ENCODE data around the gene USP2. TPM values are rescaled to one million over a fixed set of nuclear protein-coding genes. Genes with fewer than 3 reads are reported as not detected.

USP2 gene
- total RNA-seq, 2 donors from 2014 or later = 0.66 to 1.3 TPM

- no peaks in the 10 kb centered on the region for H3K36me3 Mint-ChIP-seq
- ATAC-seq = no peak
- H3K27ac Mint-ChIP-seq = no peak overlapping the region
- DNase-seq (ENCODE audit: low spot score in 2 of 2) = peak in 1 of 2 donors; percentile 50
- H3K9me3 Mint-ChIP-seq = no peaks in the 10 kb centered on the region
These were observed 8.2 kb downstream of the USP2 start for GRCh38 chr11:119373059-119373920.

DNA sequence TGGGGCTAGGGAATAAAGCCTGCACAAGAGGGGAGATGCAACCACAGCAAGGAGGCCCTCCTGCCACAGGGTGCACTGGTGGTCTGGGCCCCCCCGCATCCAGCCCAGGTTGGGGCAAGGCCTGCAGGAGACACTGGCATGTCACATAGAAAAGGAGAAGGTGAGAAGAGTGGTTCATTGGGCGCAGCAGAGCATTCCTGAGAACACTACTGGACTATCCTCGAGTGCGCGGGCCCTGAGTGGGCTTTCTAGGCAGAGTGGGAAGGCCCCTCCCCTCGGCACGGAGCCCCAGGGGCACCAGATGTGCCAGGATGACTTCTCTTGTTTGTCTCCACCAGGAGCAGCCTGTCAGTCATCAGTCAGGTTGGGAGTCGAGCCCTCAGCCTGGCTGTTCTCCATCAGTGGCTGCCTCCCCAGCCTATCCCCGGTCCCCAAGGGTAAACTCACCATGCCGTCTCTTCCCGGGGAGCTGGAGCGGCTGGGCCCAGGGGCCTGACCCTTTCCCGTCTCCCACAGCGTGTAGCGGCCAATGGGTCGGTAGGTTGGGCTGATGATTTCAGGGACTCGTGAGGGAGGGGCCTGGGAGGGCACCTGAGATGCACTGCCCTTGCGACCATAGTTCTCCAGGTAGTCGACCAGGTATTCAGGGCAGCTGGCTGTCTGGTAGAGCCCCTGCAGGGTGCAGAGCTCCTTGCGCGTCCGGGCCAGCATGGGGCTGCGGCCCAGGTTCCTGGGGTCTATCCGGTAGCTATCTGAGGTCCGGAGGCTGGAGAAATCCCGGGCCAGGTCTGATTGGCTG, 9.0 kb downstream of the USP2 start:
- no peaks in the 10 kb centered on the region for H3K9me3 Mint-ChIP-seq
- no peak overlapping the region for H3K27ac Mint-ChIP-seq
- H3K36me3 Mint-ChIP-seq = no peaks in the 10 kb centered on the region
- DNase-seq (ENCODE audit: low spot score in 2 of 2) = peak in 1 of 2 donors; percentile 42
- no peak for ATAC-seq

DNA sequence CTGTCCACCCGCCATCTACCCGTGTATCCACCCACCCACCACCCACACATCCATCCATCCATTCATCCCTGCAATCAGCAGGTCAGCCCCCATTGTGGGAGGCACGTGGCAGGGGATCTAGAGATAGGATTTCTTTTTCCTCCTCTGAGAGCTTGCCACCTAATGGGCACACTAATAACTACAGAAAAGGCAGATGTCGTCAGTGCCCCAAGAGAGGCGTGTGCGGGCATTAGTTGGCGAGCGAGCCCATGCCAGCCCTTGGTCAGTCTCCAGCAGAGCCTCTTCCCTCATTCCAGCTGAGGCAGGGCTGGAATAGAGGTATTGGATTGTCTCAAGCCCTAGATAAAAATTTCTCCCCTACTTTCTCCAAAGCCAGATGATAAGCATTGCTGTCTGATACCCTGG, 9.7 kb downstream of the USP2 start:
- ATAC-seq = no peak
- no peak overlapping the region for H3K27ac Mint-ChIP-seq

GRCh38 chr11:119371067-119371601, 10.4 kb downstream of the USP2 start:
- Mint-ChIP-seq H3K27ac (no peak overlapping the region), H3K9me3 (no peaks in the 10 kb centered on the region), H3K36me3 (no peaks in the 10 kb centered on the region)
- ATAC-seq = no peak
- no peak for DNase-seq (ENCODE audit: low spot score in 2 of 2)

More for the DNA sequence above, 9.7 kb downstream of the USP2 start:
- DNase-seq (ENCODE audit: low spot score in 2 of 2) = no peak
- Mint-ChIP-seq H3K36me3 (no peaks in the 10 kb centered on the region), H3K9me3 (no peaks in the 10 kb centered on the region)

- H3K36me3 Mint-ChIP-seq = no peaks in the 10 kb centered on the region
These were observed 10.9 kb downstream of the USP2 start for GRCh38 chr11:119370486-119371046.

DNA sequence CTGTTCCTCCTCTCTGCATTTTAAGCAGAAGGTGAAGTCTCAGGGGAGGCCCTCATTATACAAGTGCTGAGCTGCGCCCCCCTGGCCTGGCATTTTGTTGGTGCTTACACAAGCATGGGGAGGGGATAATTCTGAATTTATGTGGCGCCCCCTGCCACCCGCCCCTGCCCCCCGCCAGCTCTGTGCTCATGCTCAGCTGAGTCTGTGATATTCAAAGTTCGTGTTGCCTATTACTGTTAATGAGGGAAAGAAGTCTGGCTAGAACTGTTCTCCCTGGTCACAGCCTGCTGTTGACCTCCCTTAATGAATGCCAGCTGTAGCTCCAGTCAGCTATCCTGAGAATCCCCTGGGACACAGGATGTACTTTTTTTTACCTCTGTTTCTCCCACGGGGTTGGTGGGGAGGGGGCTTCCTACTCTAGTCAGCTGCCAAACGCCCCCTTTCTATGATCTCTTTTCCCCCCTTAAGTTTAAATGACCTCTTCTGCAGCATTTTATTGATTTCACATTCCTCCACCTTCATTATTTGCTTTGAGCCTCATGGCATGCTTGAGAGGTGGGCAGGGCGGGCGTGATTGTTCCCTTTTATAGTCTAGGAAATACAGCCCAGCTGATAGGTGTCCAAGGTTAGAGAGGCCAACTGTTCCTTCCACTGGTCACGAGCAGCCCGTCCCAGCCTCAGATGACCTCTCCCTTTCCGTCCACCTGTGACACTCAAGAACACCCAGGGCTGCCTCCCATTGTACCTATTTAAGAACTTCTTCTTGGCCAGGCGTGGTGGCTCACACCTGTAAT, 12.2 kb downstream of the USP2 start:
- DNase-seq (ENCODE audit: low spot score in 2 of 2) = no peak
- Mint-ChIP-seq H3K27ac (no peak overlapping the region), H3K9me3 (peaks cover 3 to 4% of the 10 kb centered on the region in 2 donors), H3K36me3 (peaks cover 0 to 4% of the 10 kb centered on the region in 2 donors)
- ATAC-seq = no peak

More at GRCh38 chr11:119370486-119371046, 10.9 kb downstream of the USP2 start:
- no peaks in the 10 kb centered on the region for H3K9me3 Mint-ChIP-seq
- DNase-seq (ENCODE audit: low spot score in 2 of 2) (peak in 1 of 2 donors; percentile 51), ATAC-seq (no peak)
- H3K27ac Mint-ChIP-seq = no peak overlapping the region

DNA sequence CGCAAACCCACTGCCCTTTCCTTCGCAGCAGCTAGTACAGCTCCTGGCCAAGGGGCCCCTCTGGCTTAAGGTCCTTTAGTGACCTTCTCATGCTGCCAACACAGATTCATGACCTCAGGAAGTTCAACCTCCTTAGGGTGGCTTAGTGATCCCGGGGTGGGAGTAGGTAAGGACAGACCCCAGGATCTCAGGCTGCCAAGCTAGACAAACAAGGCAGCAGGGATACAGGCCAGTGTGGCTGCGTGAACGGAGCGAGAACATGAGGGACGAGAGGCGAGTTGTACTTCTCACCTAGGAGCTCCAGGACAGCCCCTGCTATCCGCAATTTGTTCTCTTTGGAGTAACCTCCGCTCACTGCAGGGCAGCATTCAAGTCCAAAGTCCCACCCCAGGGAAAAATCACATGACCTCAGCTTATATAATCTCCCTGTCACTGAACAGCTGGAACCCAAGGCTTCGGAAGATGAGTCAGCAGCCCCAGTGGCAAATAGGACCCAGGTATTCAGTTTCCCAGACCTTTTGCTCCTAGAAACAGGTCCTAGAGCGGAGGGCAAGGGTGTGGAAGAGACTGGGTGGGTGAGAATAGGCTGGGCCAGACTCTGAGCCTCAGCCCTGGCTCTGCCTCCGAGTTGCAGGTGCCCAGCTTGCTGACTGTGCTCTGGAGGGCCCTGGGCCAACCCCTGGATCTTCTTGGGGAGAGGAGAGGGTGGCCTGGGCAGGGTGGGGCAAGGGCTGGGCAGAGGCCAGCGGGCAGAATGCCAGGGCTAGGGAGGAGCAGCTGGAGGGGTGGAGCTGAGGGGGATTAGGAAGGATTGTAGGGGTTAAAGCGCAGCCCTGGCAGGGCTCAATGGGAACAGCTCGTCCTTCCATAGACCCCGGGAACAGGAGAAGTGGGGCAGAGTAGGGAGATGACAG, 13.1 kb downstream of the USP2 start:
- no peak overlapping the region for H3K27ac Mint-ChIP-seq
- no peak for ATAC-seq
- H3K9me3 Mint-ChIP-seq = peaks cover 3 to 4% of the 10 kb centered on the region in 2 donors
- peak in 1 of 2 donors; percentile 44 for DNase-seq (ENCODE audit: low spot score in 2 of 2)
- peaks cover 0 to 5% of the 10 kb centered on the region in 2 donors for H3K36me3 Mint-ChIP-seq

DNA sequence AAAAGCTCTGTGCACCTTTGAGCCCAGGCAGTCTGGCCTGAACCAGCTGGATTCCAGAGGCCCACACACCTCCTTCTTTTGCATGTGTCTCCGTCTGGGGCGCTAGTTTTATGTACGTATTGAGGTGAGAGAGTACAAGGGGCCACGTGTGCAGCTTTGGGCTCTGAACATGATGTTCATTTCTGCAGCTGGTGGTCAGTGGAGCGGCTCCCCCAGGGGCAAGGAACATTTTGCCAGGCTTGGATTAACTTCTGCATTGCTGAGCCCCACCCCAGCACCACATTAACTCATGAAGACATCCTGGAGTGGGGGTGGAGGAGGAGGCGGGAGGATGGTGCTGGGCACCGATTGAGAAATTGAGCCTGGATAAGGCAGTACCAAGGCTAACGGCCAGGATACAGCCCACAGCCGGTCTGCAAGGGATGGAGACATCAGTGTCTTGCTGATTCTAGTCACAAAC, 13.8 kb downstream of the USP2 start:
- ATAC-seq (no peak), DNase-seq (ENCODE audit: low spot score in 2 of 2) (no peak)
- peaks cover 0 to 5% of the 10 kb centered on the region in 2 donors for H3K36me3 Mint-ChIP-seq
- no peak overlapping the region for H3K27ac Mint-ChIP-seq
- peaks cover 3 to 4% of the 10 kb centered on the region in 2 donors for H3K9me3 Mint-ChIP-seq

DNA sequence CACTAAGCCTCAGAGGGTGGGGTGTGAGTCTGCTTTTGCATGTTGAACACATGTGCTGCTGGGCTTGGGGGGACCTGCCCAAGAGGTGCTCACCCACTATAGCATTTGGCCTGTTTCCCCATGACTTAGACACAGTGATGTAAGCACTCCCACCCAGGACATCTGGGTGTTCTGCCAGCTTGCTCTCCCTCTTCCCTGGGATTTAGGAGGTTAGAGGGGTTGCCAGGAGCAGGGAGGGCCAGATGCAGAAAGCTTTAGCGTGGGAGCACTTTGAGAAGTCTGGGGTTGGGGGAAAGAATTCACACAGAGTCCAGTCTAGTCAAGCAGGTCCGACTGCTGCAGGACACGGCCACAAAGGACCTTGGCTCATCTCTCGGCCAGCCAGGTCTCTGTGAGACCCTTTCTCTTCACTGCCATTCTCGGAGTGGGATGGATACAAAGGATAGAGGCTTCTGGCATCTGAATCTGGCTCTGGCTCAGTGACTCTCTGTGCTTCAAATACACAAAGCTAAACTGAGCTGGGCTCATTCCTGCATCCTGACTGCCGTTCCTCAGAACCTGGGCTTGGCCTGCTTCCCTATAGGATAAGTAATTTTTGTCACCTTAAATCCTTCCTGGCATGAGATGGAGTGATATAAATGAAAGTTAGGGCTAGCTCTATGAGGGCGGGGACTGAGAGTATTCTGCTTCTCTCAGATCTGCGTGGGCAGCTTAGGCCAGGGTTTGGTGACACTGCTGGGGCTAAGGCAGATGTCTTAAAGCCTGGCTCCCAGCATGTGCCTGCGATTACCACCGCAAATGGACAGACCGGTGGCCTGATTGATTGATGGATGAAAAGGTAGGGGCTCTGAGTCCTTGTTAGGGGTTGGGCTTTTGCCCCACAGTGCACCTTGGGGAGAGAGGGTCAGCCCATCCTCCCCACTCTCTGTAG, 14.5 kb downstream of the USP2 start:
- Mint-ChIP-seq H3K27ac (no peak overlapping the region), H3K36me3 (peaks cover 0 to 5% of the 10 kb centered on the region in 2 donors), H3K9me3 (peaks cover 3 to 4% of the 10 kb centered on the region in 2 donors)
- DNase-seq (ENCODE audit: low spot score in 2 of 2) (no peak), ATAC-seq (no peak)

GRCh38 chr11:119365071-119365591, 16.4 kb downstream of the USP2 start:
- H3K36me3 Mint-ChIP-seq = peaks cover 0 to 5% of the 10 kb centered on the region in 2 donors
- peaks cover 3 to 4% of the 10 kb centered on the region in 2 donors for H3K9me3 Mint-ChIP-seq
- DNase-seq (ENCODE audit: low spot score in 2 of 2) = no peak
- ATAC-seq = no peak
- no peak overlapping the region for H3K27ac Mint-ChIP-seq

DNA sequence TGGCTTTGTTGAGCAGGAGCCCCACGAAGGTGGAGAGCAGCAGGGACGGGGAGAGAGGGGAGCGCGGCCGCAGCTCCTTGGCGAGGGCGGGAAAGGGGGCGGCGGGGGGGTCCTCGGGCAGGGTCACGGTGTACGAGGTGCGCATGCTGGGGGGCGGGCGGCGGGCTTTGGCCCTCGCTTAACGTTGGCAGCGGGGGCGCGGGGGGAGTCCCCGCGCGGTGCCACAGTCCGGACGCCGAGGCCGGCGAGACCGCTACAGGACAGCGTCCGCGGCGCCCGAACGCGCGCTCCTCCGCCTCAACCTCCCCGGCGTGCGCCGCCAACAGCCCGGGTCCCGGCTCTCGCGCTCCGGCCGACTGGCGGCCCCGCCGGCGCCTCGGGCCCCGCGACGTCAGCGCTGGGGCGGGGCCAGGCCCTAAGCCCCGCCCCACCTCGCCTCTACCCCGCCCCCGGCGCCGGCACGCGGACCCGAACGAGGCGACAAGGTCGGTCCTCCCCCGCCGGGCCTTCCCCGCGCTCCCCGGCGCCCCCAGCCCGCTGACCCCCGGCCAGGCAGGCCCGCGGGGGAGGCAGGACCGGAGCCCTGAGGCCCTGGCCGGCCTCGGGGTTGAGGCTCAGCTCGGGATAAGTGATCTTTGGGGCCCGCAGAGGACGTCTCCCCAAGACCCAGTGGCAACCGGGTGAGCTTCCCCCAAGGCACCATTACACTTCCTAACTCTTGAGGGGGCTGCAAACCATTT, 17.5 kb downstream of the USP2 start:
- DNase-seq (ENCODE audit: low spot score in 2 of 2) (peak in 1 of 2 donors; percentile 72), ATAC-seq (peak; percentile 63 to 80)
- H3K9me3 Mint-ChIP-seq = peaks cover 3 to 4% of the 10 kb centered on the region in 2 donors
- H3K27ac Mint-ChIP-seq = no peak overlapping the region
- peaks cover 0 to 5% of the 10 kb centered on the region in 2 donors for H3K36me3 Mint-ChIP-seq

GRCh38 chr11:119363081-119363850, 18.2 kb downstream of the USP2 start:
- peaks cover 0 to 5% of the 10 kb centered on the region in 2 donors for H3K36me3 Mint-ChIP-seq
- no peak for DNase-seq (ENCODE audit: low spot score in 2 of 2)
- no peak for ATAC-seq
- H3K9me3 Mint-ChIP-seq = peaks cover 3 to 4% of the 10 kb centered on the region in 2 donors
- H3K27ac Mint-ChIP-seq = no peak overlapping the region

DNA sequence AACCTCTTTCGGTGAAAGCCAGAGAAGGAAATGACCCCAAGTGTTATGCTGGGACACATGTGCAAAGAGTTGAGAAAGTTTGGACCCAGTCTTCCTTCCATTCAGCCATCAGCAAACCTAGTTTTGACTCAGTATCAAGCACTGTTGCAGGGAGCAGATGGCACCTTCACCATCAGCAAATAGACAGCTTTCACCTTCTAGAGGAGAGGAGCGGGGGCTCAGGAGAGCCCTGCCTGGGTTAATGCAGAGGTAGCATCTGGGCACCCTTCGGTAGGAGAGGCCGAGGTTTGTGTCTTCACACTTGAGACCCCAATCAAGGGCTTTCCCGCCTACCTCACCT, 18.8 kb downstream of the USP2 start:
- Mint-ChIP-seq H3K27ac (no peak overlapping the region), H3K9me3 (peaks cover 3 to 4% of the 10 kb centered on the region in 2 donors), H3K36me3 (peaks cover 0 to 5% of the 10 kb centered on the region in 2 donors)
- ATAC-seq = no peak
- DNase-seq (ENCODE audit: low spot score in 2 of 2) = no peak
